Measurements from ENCODE around the gene SIX3.

GRCh38 chr2:44925561-44926136 lies 15.9 kb upstream of the SIX3 start:
- TF ChIP-seq CTCF (IDR thresholded peaks at IDR 0.05; ENCODE audit: low read length), result no peak
- TF ChIP-seq EZH2 (IDR thresholded peaks at IDR 0.05; ENCODE audit: borderline replicate concordance, low read length), result no peak

Measured in OCI-LY1 (cell line).